ENCODE results near the gene ZNF365. TPM values are rescaled to one million over a fixed set of nuclear protein-coding genes. Genes with fewer than 3 reads are reported as not detected.

Gene ZNF365
- total and polyA plus RNA-seq, 2 experiments from 2014 or later, result 0.60 to 0.93 TPM

DNA sequence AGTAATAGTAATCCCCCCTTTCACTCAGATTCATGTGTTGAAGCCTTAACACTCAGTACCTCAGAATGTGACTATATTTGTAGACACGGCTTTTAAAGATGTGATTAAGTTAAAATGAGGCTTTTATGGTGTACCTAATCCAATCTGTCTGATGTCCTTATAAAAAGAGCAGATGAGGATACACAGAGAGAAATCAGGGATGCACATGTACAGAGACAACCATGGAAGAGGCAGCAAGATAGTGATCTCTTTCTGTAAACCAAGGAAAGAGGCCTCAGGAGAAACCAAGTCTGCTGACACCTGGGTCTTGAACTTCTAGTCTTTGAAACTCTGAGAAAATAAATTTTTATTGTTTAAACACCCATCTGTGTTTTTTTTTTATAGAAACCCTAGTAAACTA, 44.0 kb upstream of the ZNF365 start:
- H3K4me1 ChIP-seq (ENCODE audit: insufficient read depth), result no peaks in the 10 kb centered on the region
- no peak overlapping the region for H3K27ac ChIP-seq
- no peaks in the 10 kb centered on the region for H4K20me1 ChIP-seq (ENCODE audit: insufficient read depth, poor library complexity, severe bottlenecking)
- WGBS (ENCODE audit: low lambda C conversion rate, missing lambda C conversion rate), result 50% methylated on average over 1 of the region's 1 CpG
- H3K9me3 ChIP-seq (ENCODE audit: low read depth), result no peaks in the 10 kb centered on the region
- H3K4me2 ChIP-seq, result no peak overlapping the region
- H3K4me3 ChIP-seq, result no peak overlapping the region
- TF ChIP-seq EZH2phosphoT487 (IDR thresholded peaks at IDR 0.05; ENCODE audit: low read depth, severe bottlenecking, unreplicated experiment), result no peak
- no peak for TF ChIP-seq EZH2 (IDR thresholded peaks at IDR 0.05; ENCODE audit: borderline replicate concordance)
- TF ChIP-seq CTCF (IDR thresholded peaks at IDR 0.05; ENCODE audit: poor library complexity), result no peak
- H2AFZ ChIP-seq, result no peak overlapping the region
- H3K9me2 ChIP-seq (replicated peaks; ENCODE audit: insufficient read depth), result no peaks in the 10 kb centered on the region
- no peaks in the 10 kb centered on the region for H3K79me2 ChIP-seq
- DNase-seq (ENCODE audit: low spot score), result no peak
- H3K36me3 ChIP-seq (replicated peaks; ENCODE audit: insufficient read depth, low read depth), result no peaks in the 10 kb centered on the region
- no peaks in the 10 kb centered on the region for H3K27me3 ChIP-seq

DNA sequence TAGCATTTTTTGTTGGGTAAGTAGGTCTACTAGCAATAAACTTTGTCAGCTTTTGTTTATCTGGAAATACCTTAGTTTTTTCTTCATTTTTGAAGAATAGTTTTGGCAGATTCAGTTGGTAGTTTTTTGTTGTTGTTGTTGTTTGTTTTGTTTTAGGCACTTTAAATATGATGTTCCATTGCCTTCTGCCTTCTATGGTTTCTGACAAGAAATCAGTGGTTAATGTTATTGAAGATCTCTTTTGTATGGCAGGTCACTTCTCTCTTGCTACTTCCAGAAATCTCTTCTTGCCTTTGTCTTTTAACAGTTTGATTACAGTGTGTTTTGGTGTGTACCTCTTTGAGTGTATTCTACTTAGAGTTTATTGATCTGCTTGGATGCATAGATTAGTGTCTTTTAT, 41.8 kb upstream of the ZNF365 start:
- TF ChIP-seq EZH2phosphoT487 (IDR thresholded peaks at IDR 0.05; ENCODE audit: low read depth, severe bottlenecking, unreplicated experiment) (no peak), CTCF (IDR thresholded peaks at IDR 0.05; ENCODE audit: poor library complexity) (no peak), EZH2 (IDR thresholded peaks at IDR 0.05; ENCODE audit: borderline replicate concordance) (no peak)
- Histone ChIP-seq H3K27ac (no peak overlapping the region), H3K27me3 (no peaks in the 10 kb centered on the region), H3K4me2 (no peak overlapping the region), H2AFZ (no peak overlapping the region), H3K79me2 (no peaks in the 10 kb centered on the region), H4K20me1 (ENCODE audit: insufficient read depth, poor library complexity, severe bottlenecking) (no peaks in the 10 kb centered on the region), H3K4me1 (ENCODE audit: insufficient read depth) (no peaks in the 10 kb centered on the region), H3K4me3 (no peak overlapping the region), H3K9me3 (ENCODE audit: low read depth) (no peaks in the 10 kb centered on the region), H3K36me3 (replicated peaks; ENCODE audit: insufficient read depth, low read depth) (no peaks in the 10 kb centered on the region), H3K9me2 (replicated peaks; ENCODE audit: insufficient read depth) (no peaks in the 10 kb centered on the region)
- no peak for DNase-seq (ENCODE audit: low spot score)

DNA sequence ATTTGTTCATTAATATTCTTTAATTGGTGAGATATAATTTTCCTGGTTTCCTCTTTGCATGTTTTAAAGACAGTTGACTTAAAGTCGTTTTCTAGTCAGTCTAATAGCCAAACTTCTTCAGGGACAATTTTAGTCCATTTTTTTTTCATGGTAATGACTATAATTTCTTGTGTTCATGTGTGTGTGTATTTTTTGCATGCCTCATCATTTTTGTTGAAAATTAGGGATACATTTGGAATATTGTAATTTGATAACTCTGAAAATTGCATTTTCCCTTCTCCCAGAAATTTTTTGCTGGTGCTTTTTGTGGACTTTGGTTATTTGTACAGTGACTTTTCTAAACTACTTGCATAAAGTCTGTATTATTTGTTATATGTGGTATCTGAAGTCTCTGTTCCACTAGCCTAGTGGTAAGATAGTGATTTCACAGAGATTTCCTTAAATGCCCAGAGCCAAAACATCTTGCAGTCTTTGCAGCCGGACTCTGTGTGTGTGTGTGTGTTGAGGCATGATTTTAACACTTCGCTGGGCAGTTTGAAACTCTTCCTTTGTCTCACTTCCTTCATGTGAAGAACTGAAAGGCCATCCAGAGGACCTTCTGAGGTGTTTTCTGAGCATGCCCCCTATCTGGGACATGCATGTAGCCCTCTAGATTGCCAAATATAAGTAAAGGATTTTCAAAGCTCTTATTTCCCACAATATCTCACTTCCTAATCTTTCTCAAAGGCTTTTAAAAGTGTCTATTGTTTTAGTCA, 40.9 kb upstream of the ZNF365 start:
- Histone ChIP-seq H3K4me3 (no peak overlapping the region), H3K27me3 (no peaks in the 10 kb centered on the region), H2AFZ (no peak overlapping the region), H4K20me1 (ENCODE audit: insufficient read depth, poor library complexity, severe bottlenecking) (no peaks in the 10 kb centered on the region), H3K79me2 (no peaks in the 10 kb centered on the region), H3K36me3 (replicated peaks; ENCODE audit: insufficient read depth, low read depth) (no peaks in the 10 kb centered on the region), H3K9me2 (replicated peaks; ENCODE audit: insufficient read depth) (no peaks in the 10 kb centered on the region), H3K27ac (no peak overlapping the region), H3K9me3 (ENCODE audit: low read depth) (no peaks in the 10 kb centered on the region), H3K4me1 (ENCODE audit: insufficient read depth) (no peaks in the 10 kb centered on the region), H3K4me2 (no peak overlapping the region)
- TF ChIP-seq CTCF (IDR thresholded peaks at IDR 0.05; ENCODE audit: poor library complexity), result no peak
- TF ChIP-seq EZH2 (IDR thresholded peaks at IDR 0.05; ENCODE audit: borderline replicate concordance), result no peak
- no peak for TF ChIP-seq EZH2phosphoT487 (IDR thresholded peaks at IDR 0.05; ENCODE audit: low read depth, severe bottlenecking, unreplicated experiment)
- 72% methylated on average over 3 of the region's 3 CpGs for WGBS (ENCODE audit: low lambda C conversion rate, missing lambda C conversion rate)
- DNase-seq (ENCODE audit: low spot score), result no peak

Measured in hepatocyte (in vitro differentiated cells).